ENCODE measurements around the gene GDPD3. TPM values are rescaled to one million over a fixed set of nuclear protein-coding genes. Genes with fewer than 3 reads are reported as not detected.

Gene GDPD3, protein sequence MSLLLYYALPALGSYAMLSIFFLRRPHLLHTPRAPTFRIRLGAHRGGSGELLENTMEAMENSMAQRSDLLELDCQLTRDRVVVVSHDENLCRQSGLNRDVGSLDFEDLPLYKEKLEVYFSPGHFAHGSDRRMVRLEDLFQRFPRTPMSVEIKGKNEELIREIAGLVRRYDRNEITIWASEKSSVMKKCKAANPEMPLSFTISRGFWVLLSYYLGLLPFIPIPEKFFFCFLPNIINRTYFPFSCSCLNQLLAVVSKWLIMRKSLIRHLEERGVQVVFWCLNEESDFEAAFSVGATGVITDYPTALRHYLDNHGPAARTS
- polyA plus RNA-seq (2013, experiment 1 of 2) = 1.0 TPM
- polyA plus RNA-seq (2013, experiment 2 of 2) = 1.1 TPM

- H3K79me2 ChIP-seq (ENCODE audit: control insufficient read depth, insufficient read depth, low read length) = no peaks in the 10 kb centered on the region
- no peak within 1 kb of the TSS for H2BK120ac ChIP-seq (ENCODE audit: low read depth, low read length)
- H2BK15ac ChIP-seq (replicated peaks; ENCODE audit: low read depth) = no peak within 1 kb of the TSS
- no peak for DNase-seq
- no peaks in the 10 kb centered on the region for H3K4me1 ChIP-seq (ENCODE audit: control insufficient read depth, low read depth, low read length)
- no peak within 1 kb of the TSS for H3K18ac ChIP-seq (ENCODE audit: low read length)
- H3K4me2 ChIP-seq (ENCODE audit: low read length) = no peak within 1 kb of the TSS
- no peak within 1 kb of the TSS for H3K4ac ChIP-seq (ENCODE audit: low read depth, low read length)
- peaks cover 4% of the 10 kb centered on the region for H3K36me3 ChIP-seq (ENCODE audit: control insufficient read depth, insufficient read depth, low read length)
- no peak within 1 kb of the TSS for H3K4me3 ChIP-seq (ENCODE audit: low read length)
- no CpG with 5 or more reads among the region's 20 CpGs for WGBS (ENCODE audit: extremely low coverage, insufficient coverage, low lambda C conversion rate)
- no peaks in the 10 kb centered on the region for H3K79me1 ChIP-seq (ENCODE audit: low read length)
- H3K27ac ChIP-seq (ENCODE audit: low read depth, low read length) = no peak within 1 kb of the TSS
- H4K5ac ChIP-seq (ENCODE audit: low read length) = no peak within 1 kb of the TSS
- no peaks in the 10 kb centered on the region for H3K27me3 ChIP-seq (ENCODE audit: insufficient read depth, low read length, poor library complexity)
- no peak within 1 kb of the TSS for H2AK5ac ChIP-seq (ENCODE audit: low read length)
- H3K9ac ChIP-seq (ENCODE audit: low read length) = no peak within 1 kb of the TSS
- no peak within 1 kb of the TSS for H3K56ac ChIP-seq (ENCODE audit: low read length)
- H2BK5ac ChIP-seq (ENCODE audit: low read length) = no peak within 1 kb of the TSS
- no peak within 1 kb of the TSS for H3K23ac ChIP-seq (ENCODE audit: low read length)
- H4K8ac ChIP-seq (ENCODE audit: low read depth, low read length) = no peak within 1 kb of the TSS
Observed at GRCh38 chr16:30113031-30113710, at the start of gene GDPD3. GDPD3 (minus strand) TSS chr16:30113537; CDS start chr16:30113478, 59 bp downstream.

- Histone ChIP-seq H3K18ac (ENCODE audit: low read length) (no peak overlapping the region), H3K27ac (ENCODE audit: low read depth, low read length) (no peak overlapping the region), H3K27me3 (ENCODE audit: insufficient read depth, low read length, poor library complexity) (no peaks in the 10 kb centered on the region), H3K4me2 (ENCODE audit: low read length) (no peak overlapping the region), H3K79me2 (ENCODE audit: control insufficient read depth, insufficient read depth, low read length) (no peaks in the 10 kb centered on the region), H2BK15ac (replicated peaks; ENCODE audit: low read depth) (no peak overlapping the region), H3K4me3 (ENCODE audit: low read length) (no peak overlapping the region), H3K4ac (ENCODE audit: low read depth, low read length) (no peak overlapping the region), H3K79me1 (ENCODE audit: low read length) (no peaks in the 10 kb centered on the region), H4K5ac (ENCODE audit: low read length) (no peak overlapping the region), H3K4me1 (ENCODE audit: control insufficient read depth, low read depth, low read length) (no peaks in the 10 kb centered on the region), H2BK5ac (ENCODE audit: low read length) (no peak overlapping the region), H2BK120ac (ENCODE audit: low read depth, low read length) (no peak overlapping the region), H3K9ac (ENCODE audit: low read length) (no peak overlapping the region), H4K8ac (ENCODE audit: low read depth, low read length) (no peak overlapping the region), H3K36me3 (ENCODE audit: control insufficient read depth, insufficient read depth, low read length) (no peaks in the 10 kb centered on the region), H3K56ac (ENCODE audit: low read length) (no peak overlapping the region), H3K23ac (ENCODE audit: low read length) (no peak overlapping the region), H2AK5ac (ENCODE audit: low read length) (no peak overlapping the region)
- WGBS (ENCODE audit: extremely low coverage, insufficient coverage, low lambda C conversion rate) = no CpG with 5 or more reads among the region's 1 CpG
- DNase-seq = no peak
Observed at GRCh38 chr16:30157214-30157613, 43.9 kb upstream of the GDPD3 start.

DNA sequence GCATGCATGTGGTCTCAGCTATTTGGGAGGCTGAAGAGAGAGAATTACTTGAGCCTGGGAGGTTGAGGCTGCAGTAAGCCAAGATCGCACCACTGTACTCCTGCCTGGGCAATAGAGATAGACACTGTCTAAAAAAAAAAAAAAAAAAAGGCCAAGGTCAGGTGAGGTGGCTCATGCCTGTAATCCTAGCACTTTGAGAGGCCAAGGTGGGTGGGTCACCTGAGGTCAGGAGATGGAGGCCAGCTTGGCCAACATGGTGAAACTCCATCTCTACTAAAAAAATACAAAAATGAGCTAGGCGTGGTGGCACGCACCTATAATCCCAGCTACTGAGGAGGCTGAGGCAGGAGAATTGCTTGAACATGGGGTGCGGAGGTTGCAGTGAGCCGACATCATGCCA lies 41.9 kb upstream of the GDPD3 start:
- Histone ChIP-seq H2BK5ac (ENCODE audit: low read length) (no peak overlapping the region), H2BK15ac (replicated peaks; ENCODE audit: low read depth) (no peak overlapping the region), H4K5ac (ENCODE audit: low read length) (no peak overlapping the region), H3K4ac (ENCODE audit: low read depth, low read length) (no peak overlapping the region), H3K4me1 (ENCODE audit: control insufficient read depth, low read depth, low read length) (no peaks in the 10 kb centered on the region), H3K4me2 (ENCODE audit: low read length) (no peak overlapping the region), H3K9ac (ENCODE audit: low read length) (no peak overlapping the region), H2AK5ac (ENCODE audit: low read length) (no peak overlapping the region), H2BK120ac (ENCODE audit: low read depth, low read length) (no peak overlapping the region), H4K8ac (ENCODE audit: low read depth, low read length) (no peak overlapping the region), H3K79me1 (ENCODE audit: low read length) (no peaks in the 10 kb centered on the region), H3K27me3 (ENCODE audit: insufficient read depth, low read length, poor library complexity) (no peaks in the 10 kb centered on the region), H3K56ac (ENCODE audit: low read length) (no peak overlapping the region), H3K4me3 (ENCODE audit: low read length) (no peak overlapping the region), H3K18ac (ENCODE audit: low read length) (no peak overlapping the region), H3K36me3 (ENCODE audit: control insufficient read depth, insufficient read depth, low read length) (no peaks in the 10 kb centered on the region), H3K23ac (ENCODE audit: low read length) (no peak overlapping the region), H3K27ac (ENCODE audit: low read depth, low read length) (no peak overlapping the region), H3K79me2 (ENCODE audit: control insufficient read depth, insufficient read depth, low read length) (no peaks in the 10 kb centered on the region)
- no peak for DNase-seq
- no CpG with 5 or more reads among the region's 5 CpGs for WGBS (ENCODE audit: extremely low coverage, insufficient coverage, low lambda C conversion rate)

DNA sequence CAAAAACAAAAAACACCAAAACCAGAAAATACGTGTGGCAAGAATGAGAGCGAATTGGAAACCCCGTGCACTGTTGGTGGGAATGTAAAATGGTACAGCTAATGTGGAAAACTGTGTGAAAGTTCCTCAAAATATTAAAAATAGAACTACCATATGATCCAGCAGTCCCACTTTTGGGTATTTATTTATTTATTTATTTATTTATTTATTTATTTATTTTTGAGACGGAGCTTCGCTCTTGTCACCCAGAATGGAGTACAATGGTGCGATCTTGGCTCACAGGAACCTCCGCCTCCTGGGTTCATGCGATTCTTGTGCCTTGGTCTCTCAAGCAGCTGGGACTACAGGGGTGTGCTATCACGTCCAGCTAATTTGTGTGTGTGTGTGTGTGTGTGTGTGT lies 39.2 kb upstream of the GDPD3 start:
- Histone ChIP-seq H3K79me2 (ENCODE audit: control insufficient read depth, insufficient read depth, low read length) (no peaks in the 10 kb centered on the region), H3K56ac (ENCODE audit: low read length) (no peak overlapping the region), H4K5ac (ENCODE audit: low read length) (no peak overlapping the region), H2BK120ac (ENCODE audit: low read depth, low read length) (no peak overlapping the region), H3K4ac (ENCODE audit: low read depth, low read length) (no peak overlapping the region), H3K79me1 (ENCODE audit: low read length) (no peaks in the 10 kb centered on the region), H3K36me3 (ENCODE audit: control insufficient read depth, insufficient read depth, low read length) (no peaks in the 10 kb centered on the region), H3K4me2 (ENCODE audit: low read length) (no peak overlapping the region), H3K4me1 (ENCODE audit: control insufficient read depth, low read depth, low read length) (no peaks in the 10 kb centered on the region), H2BK15ac (replicated peaks; ENCODE audit: low read depth) (no peak overlapping the region), H2AK5ac (ENCODE audit: low read length) (no peak overlapping the region), H3K27ac (ENCODE audit: low read depth, low read length) (no peak overlapping the region), H4K8ac (ENCODE audit: low read depth, low read length) (no peak overlapping the region), H3K23ac (ENCODE audit: low read length) (no peak overlapping the region), H3K9ac (ENCODE audit: low read length) (no peak overlapping the region), H3K18ac (ENCODE audit: low read length) (no peak overlapping the region), H3K4me3 (ENCODE audit: low read length) (no peak overlapping the region), H3K27me3 (ENCODE audit: insufficient read depth, low read length, poor library complexity) (no peaks in the 10 kb centered on the region), H2BK5ac (ENCODE audit: low read length) (no peak overlapping the region)
- no CpG with 5 or more reads among the region's 9 CpGs for WGBS (ENCODE audit: extremely low coverage, insufficient coverage, low lambda C conversion rate)
- DNase-seq = no peak

- DNase-seq = no peak
- no peaks in the 10 kb centered on the region for H3K79me2 ChIP-seq (ENCODE audit: control insufficient read depth, insufficient read depth, low read length)
- H3K4me1 ChIP-seq (ENCODE audit: control insufficient read depth, low read depth, low read length) = no peaks in the 10 kb centered on the region
- no peak overlapping the region for H2BK5ac ChIP-seq (ENCODE audit: low read length)
- H2AK5ac ChIP-seq (ENCODE audit: low read length) = no peak overlapping the region
- H3K18ac ChIP-seq (ENCODE audit: low read length) = no peak overlapping the region
- H3K36me3 ChIP-seq (ENCODE audit: control insufficient read depth, insufficient read depth, low read length) = no peaks in the 10 kb centered on the region
- H3K9ac ChIP-seq (ENCODE audit: low read length) = no peak overlapping the region
- no peak overlapping the region for H3K23ac ChIP-seq (ENCODE audit: low read length)
- H3K79me1 ChIP-seq (ENCODE audit: low read length) = no peaks in the 10 kb centered on the region
- no peak overlapping the region for H2BK120ac ChIP-seq (ENCODE audit: low read depth, low read length)
- no peak overlapping the region for H3K4me2 ChIP-seq (ENCODE audit: low read length)
- H4K8ac ChIP-seq (ENCODE audit: low read depth, low read length) = no peak overlapping the region
- H4K5ac ChIP-seq (ENCODE audit: low read length) = no peak overlapping the region
- no CpG with 5 or more reads among the region's 7 CpGs for WGBS (ENCODE audit: extremely low coverage, insufficient coverage, low lambda C conversion rate)
- no peak overlapping the region for H3K4me3 ChIP-seq (ENCODE audit: low read length)
- H2BK15ac ChIP-seq (replicated peaks; ENCODE audit: low read depth) = no peak overlapping the region
- H3K4ac ChIP-seq (ENCODE audit: low read depth, low read length) = no peak overlapping the region
- no peaks in the 10 kb centered on the region for H3K27me3 ChIP-seq (ENCODE audit: insufficient read depth, low read length, poor library complexity)
- H3K56ac ChIP-seq (ENCODE audit: low read length) = no peak overlapping the region
- H3K27ac ChIP-seq (ENCODE audit: low read depth, low read length) = no peak overlapping the region
Observed at GRCh38 chr16:30151091-30151490, 37.8 kb upstream of the GDPD3 start.

Data from mesendoderm (in vitro differentiated cells).